Hepatocyte (in vitro differentiated cells): ENCODE results near the gene ARID5A. TPM values are rescaled to one million over a fixed set of nuclear protein-coding genes. Genes with fewer than 3 reads are reported as not detected.
"Not testable (repeated sequence)": the region's sequence is repeated elsewhere in the genome, so short reads cannot be mapped to it uniquely, and the experiment has no call there.

ENCODE experiments used
- DNase-seq: peaks from one replicate; pipeline ENCODE4 v3.0.0-alpha.2; 2016; ENCODE audit warnings: low spot score
- H2AFZ ChIP-seq: fragments of 200-600 bp; sonication (generic); 2 replicates; pipeline ENCODE4 v1.6.0; 2016; ENCODE audit warnings: antibody characterized with exemption, mild to moderate bottlenecking
- H3K27ac ChIP-seq: fragments of 200-600 bp; sonication (generic); 2 replicates; pipeline ENCODE4 v1.5.1; 2016; ENCODE audit warnings: mild to moderate bottlenecking
- H3K27me3 ChIP-seq: fragments of 200-600 bp; sonication (generic); 2 replicates; pipeline ENCODE4 v1.6.1; 2016
- H3K36me3 ChIP-seq: fragments of 200-600 bp; sonication (generic); replicated peaks from 2 replicates; pipeline ENCODE4 v1.5.1; 2016; ENCODE audit warnings: low read depth; ENCODE audit not compliant: insufficient read depth
- H3K4me1 ChIP-seq: fragments of 200-600 bp; sonication (generic); 2 replicates; pipeline ENCODE4 v1.5.1; 2016; ENCODE audit warnings: mild to moderate bottlenecking, moderate library complexity; ENCODE audit not compliant: insufficient read depth
- H3K4me2 ChIP-seq: fragments of 200-600 bp; sonication (generic); 2 replicates; pipeline ENCODE4 v1.6.0; 2016
- H3K4me3 ChIP-seq: fragments of 200-600 bp; sonication (generic); 2 replicates; pipeline ENCODE4 v1.5.1; 2016; ENCODE audit warnings: mild to moderate bottlenecking
- H3K79me2 ChIP-seq: fragments of 200-600 bp; sonication (generic); 2 replicates; pipeline ENCODE4 v1.6.0; 2017; ENCODE audit warnings: mild to moderate bottlenecking
- H3K9me2 ChIP-seq: fragments of 200-600 bp; sonication (generic); replicated peaks from 2 replicates; pipeline ENCODE4 v1.6.0; 2017; ENCODE audit warnings: mild to moderate bottlenecking; ENCODE audit not compliant: insufficient read depth
- H3K9me3 ChIP-seq: fragments of 200-600 bp; sonication (generic); 2 replicates; pipeline ENCODE4 v1.5.1; 2016; ENCODE audit warnings: low read depth, mild to moderate bottlenecking
- H4K20me1 ChIP-seq: fragments of 200-600 bp; sonication (generic); 2 replicates; pipeline ENCODE4 v1.6.0; 2016; ENCODE audit warnings: mild to moderate bottlenecking; ENCODE audit not compliant: insufficient read depth, poor library complexity, severe bottlenecking
- EZH2 ChIP-seq: fragments of 200-600 bp; sonication (generic); IDR thresholded peaks from 2 replicates; pipeline ENCODE4 v1.6.1; 2016; ENCODE audit warnings: antibody characterized with exemption, mild to moderate bottlenecking, borderline replicate concordance
- EZH2phosphoT487 ChIP-seq: fragments of 200-600 bp; sonication (generic); IDR thresholded peaks from one replicate; pipeline ENCODE4 v1.6.1; 2018; ENCODE audit warnings: antibody characterized with exemption, mild to moderate bottlenecking, low read depth, moderate library complexity; ENCODE audit not compliant: unreplicated experiment, severe bottlenecking
- WGBS: methylation state at CpG from one replicate; pipeline ENCODE4 v1.1.6; 2016; ENCODE audit warnings: low lambda C conversion rate; ENCODE audit errors: missing lambda C conversion rate; 5-methylcytosine and 5-hydroxymethylcytosine counted together
- polyA plus RNA-seq: library from polyadenylated mRNA; unstranded; fragments of >200 nt; fragmentation: Nextera tagmentation; extraction: Ambion mirVana; gene quantifications from 2 replicates; pipeline ENCODE4 v1.2.1, GENCODE V29; 2016
- total RNA-seq: library from RNA; depleted of rRNA; stranded (reverse); fragments of >200 nt; gene quantifications from 2 replicates; pipeline ENCODE4 v1.2.3, GENCODE V29; 2014
- TF ChIP-seq, protein P1 (sequence below): fragments of 200-600 bp; sonication (generic); IDR thresholded peaks from 2 replicates; pipeline ENCODE4 v1.5.1; 2016; ENCODE audit warnings: antibody characterized with exemption, mild to moderate bottlenecking; ENCODE audit not compliant: poor library complexity

Gene ARID5A
- total and polyA plus RNA-seq, 2 experiments from 2014 or later = 6.9 to 13.3 TPM

DNA sequence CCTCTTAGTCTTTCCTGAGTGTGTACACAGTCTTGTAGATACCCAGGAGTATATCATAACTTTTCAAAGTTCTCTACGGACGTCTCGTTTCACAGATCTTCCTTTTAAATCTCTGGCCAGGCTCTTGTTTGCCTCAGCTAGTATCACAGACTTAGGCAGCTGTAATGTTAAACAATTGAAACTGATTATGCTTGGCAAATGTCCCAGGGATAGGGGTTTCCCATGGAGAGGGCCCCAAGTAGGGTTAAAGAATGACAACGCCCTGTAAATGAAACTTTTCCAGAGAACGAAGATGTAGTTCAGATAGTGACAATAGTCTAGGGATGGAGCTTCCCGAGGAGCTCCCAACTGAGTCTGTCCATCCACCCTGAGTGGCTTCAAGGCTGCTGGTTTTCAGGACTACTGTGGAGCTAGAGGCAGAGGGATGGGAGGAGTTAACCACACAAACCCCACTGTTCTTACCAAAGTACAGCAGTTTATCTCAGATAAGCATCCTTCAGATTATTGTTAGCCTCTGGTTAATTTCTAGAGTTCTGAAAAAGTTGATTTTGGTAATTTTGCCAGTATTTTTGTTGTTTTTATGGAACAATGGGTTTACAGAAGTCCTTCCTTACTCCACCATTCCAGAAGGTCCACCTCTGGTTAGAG is 40.4 kb upstream of the ARID5A start:
- H3K4me1 ChIP-seq = no peaks in the 10 kb centered on the region
- H3K9me3 ChIP-seq = no peaks in the 10 kb centered on the region
- H3K4me2 ChIP-seq = no peak overlapping the region
- 74% methylated on average over 6 of the region's 6 CpGs for WGBS
- no peaks in the 10 kb centered on the region for H3K27me3 ChIP-seq
- H3K9me2 ChIP-seq = no peaks in the 10 kb centered on the region
- no peaks in the 10 kb centered on the region for H3K36me3 ChIP-seq
- no peaks in the 10 kb centered on the region for H3K79me2 ChIP-seq
- no peak overlapping the region for H3K4me3 ChIP-seq
- no peak overlapping the region for H2AFZ ChIP-seq
- no peak for DNase-seq
- H4K20me1 ChIP-seq = no peaks in the 10 kb centered on the region
- H3K27ac ChIP-seq = no peak overlapping the region
- TF ChIP-seq EZH2 (no peak), EZH2phosphoT487 (no peak)
- TF ChIP-seq, protein P1, sequence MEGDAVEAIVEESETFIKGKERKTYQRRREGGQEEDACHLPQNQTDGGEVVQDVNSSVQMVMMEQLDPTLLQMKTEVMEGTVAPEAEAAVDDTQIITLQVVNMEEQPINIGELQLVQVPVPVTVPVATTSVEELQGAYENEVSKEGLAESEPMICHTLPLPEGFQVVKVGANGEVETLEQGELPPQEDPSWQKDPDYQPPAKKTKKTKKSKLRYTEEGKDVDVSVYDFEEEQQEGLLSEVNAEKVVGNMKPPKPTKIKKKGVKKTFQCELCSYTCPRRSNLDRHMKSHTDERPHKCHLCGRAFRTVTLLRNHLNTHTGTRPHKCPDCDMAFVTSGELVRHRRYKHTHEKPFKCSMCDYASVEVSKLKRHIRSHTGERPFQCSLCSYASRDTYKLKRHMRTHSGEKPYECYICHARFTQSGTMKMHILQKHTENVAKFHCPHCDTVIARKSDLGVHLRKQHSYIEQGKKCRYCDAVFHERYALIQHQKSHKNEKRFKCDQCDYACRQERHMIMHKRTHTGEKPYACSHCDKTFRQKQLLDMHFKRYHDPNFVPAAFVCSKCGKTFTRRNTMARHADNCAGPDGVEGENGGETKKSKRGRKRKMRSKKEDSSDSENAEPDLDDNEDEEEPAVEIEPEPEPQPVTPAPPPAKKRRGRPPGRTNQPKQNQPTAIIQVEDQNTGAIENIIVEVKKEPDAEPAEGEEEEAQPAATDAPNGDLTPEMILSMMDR = no peak

DNA sequence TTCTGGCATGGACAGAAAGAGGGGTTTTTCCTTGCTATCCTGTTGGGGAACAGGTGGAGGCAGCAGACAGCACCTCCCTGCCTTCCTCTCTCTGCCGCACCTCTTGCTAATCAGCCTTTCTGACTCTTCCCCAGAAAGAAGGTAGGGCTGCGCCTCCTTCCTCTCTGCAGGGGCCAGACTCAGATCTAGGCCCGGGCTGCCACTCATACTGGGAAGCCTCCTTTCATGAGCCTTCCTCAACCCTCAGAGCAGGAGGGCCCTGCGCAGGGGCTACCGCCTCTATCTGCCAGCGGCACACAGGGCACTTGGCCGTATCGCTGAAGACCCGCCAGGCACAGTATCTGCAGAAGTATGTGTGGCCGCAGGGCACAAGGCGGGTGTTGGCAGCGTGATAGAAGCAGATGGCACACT is 38.5 kb upstream of the ARID5A start:
- H3K79me2 ChIP-seq = no peaks in the 10 kb centered on the region
- H3K9me2 ChIP-seq = no peaks in the 10 kb centered on the region
- H3K4me3 ChIP-seq = no peak overlapping the region
- H3K27me3 ChIP-seq = no peaks in the 10 kb centered on the region
- 79% methylated on average over 12 of the region's 12 CpGs for WGBS
- H3K9me3 ChIP-seq = no peaks in the 10 kb centered on the region
- H3K4me2 ChIP-seq = no peak overlapping the region
- no peak overlapping the region for H3K27ac ChIP-seq
- H2AFZ ChIP-seq = no peak overlapping the region
- no peaks in the 10 kb centered on the region for H3K36me3 ChIP-seq
- no peak for TF ChIP-seq EZH2phosphoT487
- no peak for TF ChIP-seq EZH2
- TF ChIP-seq, protein P1 = no peak
- DNase-seq = no peak
- no peaks in the 10 kb centered on the region for H3K4me1 ChIP-seq
- H4K20me1 ChIP-seq = no peaks in the 10 kb centered on the region

DNA sequence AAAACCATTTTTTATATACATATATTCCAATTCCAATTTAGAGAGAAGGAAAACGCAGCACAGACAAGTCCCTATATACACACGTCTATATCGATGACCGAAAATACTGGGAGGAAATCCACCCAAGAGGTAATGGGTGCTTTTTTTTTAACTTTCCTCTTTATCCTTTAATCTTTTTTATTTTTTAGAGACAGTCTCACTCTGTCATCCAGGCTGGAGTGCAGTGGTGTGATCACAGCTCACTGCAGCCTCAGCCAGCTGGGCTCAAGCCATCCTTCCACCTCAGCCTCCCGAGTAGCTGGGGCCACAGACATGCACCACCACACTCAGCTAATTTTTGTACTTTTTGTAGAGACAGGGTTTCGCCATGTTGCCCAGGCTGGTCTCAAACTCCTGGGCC is 37.9 kb upstream of the ARID5A start:
- H3K4me3 ChIP-seq, H3K9me3 ChIP-seq, H3K9me2 ChIP-seq, H3K79me2 ChIP-seq, H3K27ac ChIP-seq, H3K27me3 ChIP-seq, H3K36me3 ChIP-seq, H3K4me1 ChIP-seq, H2AFZ ChIP-seq, H4K20me1 ChIP-seq, DNase-seq, H3K4me2 ChIP-seq: not testable (repeated sequence)
- 87% methylated on average over 6 of the region's 6 CpGs for WGBS

DNA sequence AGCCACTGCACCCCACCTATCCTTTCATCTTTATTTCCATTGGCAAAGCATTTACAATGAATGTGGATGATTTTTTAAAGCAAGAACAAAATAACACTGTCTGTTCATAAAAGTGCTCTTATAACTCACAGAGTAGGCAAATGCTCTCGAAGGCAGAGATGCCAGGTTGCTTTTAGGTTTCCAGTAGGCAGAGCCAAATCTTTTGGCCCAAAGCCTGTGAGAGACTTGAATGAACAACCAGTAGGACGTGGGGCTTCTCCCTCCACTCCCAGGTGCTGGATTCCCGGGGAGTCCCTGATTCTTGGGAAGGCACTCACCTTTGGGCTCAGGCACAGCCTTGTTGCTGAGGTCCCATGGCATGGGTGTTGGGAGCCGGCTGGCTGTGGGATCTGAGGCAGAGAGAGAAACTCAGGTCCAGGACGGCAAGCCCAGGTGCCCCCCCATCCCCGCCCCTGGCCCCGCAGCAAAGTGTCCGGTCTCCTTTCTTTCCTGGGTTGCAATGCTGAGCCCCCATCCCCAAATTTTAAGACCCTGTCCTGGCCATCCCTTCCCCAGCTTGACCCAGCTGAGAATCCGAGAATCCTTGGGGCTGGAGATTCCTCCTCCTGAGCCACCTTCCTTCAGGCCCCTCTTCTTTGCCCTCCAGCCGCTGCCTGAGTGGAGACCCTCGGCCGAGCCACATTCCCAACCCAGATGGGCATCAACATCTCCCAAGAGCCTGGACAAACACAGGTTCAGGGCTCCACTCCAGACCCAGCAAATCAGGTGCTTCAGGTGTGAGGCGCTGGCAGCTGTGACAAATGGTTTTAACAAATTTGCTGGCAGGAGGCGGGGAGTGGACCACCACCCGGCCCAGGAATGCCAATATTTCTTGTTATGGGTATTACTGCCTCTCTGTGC is 37.2 kb upstream of the ARID5A start:
- no peaks in the 10 kb centered on the region for H3K36me3 ChIP-seq
- no peaks in the 10 kb centered on the region for H3K27me3 ChIP-seq
- H3K4me3 ChIP-seq = no peak overlapping the region
- peak; percentile 2 for DNase-seq
- no peaks in the 10 kb centered on the region for H3K4me1 ChIP-seq
- no peak overlapping the region for H2AFZ ChIP-seq
- no peaks in the 10 kb centered on the region for H3K9me3 ChIP-seq
- no peak overlapping the region for H3K4me2 ChIP-seq
- no peaks in the 10 kb centered on the region for H3K79me2 ChIP-seq
- TF ChIP-seq EZH2phosphoT487 (no peak), EZH2 (no peak)
- TF ChIP-seq, protein P1 = no peak
- no peaks in the 10 kb centered on the region for H3K9me2 ChIP-seq
- H3K27ac ChIP-seq = no peak overlapping the region
- WGBS = 90% methylated on average over 15 of the region's 15 CpGs
- H4K20me1 ChIP-seq = no peaks in the 10 kb centered on the region
